Measurements from ENCODE around the gene ETV5. TPM values are rescaled to one million over a fixed set of nuclear protein-coding genes. Genes with fewer than 3 reads are reported as not detected.
"Not testable (repeated sequence)": the region's sequence is repeated elsewhere in the genome, so short reads cannot be mapped to it uniquely, and the experiment has no call there.

Gene ETV5
- total RNA-seq, 1 donor from 2014 or later = 22.9 TPM

- Mint-ChIP-seq H3K4me3 (ENCODE audit: unreplicated experiment) (no peak overlapping the region), H3K27ac (ENCODE audit: unreplicated experiment) (no peak overlapping the region), H3K36me3 (ENCODE audit: low read depth) (no peaks in the 10 kb centered on the region), H3K4me1 (ENCODE audit: low read depth) (no peaks in the 10 kb centered on the region), H3K27me3 (ENCODE audit: low read depth) (no peaks in the 10 kb centered on the region), H3K9me3 (ENCODE audit: low read depth) (peaks cover 2% of the 10 kb centered on the region)
- TF ChIP-seq CTCF (IDR thresholded peaks at IDR 0.05) = no peak
- DNase-seq (ENCODE audit: low spot score) = no peak
These were observed 76.6 kb downstream of the ETV5 start for GRCh38 chr3:186032321-186032720.

GRCh38 chr3:186025993-186026392 is 82.9 kb downstream of the ETV5 start:
- not testable (repeated sequence) for H3K27ac Mint-ChIP-seq (ENCODE audit: unreplicated experiment); H3K9me3 Mint-ChIP-seq (ENCODE audit: low read depth); H3K4me3 Mint-ChIP-seq (ENCODE audit: unreplicated experiment); H3K36me3 Mint-ChIP-seq (ENCODE audit: low read depth); H3K27me3 Mint-ChIP-seq (ENCODE audit: low read depth); DNase-seq (ENCODE audit: low spot score)
- peaks cover 26% of the 10 kb centered on the region for H3K4me1 Mint-ChIP-seq (ENCODE audit: low read depth)

DNA sequence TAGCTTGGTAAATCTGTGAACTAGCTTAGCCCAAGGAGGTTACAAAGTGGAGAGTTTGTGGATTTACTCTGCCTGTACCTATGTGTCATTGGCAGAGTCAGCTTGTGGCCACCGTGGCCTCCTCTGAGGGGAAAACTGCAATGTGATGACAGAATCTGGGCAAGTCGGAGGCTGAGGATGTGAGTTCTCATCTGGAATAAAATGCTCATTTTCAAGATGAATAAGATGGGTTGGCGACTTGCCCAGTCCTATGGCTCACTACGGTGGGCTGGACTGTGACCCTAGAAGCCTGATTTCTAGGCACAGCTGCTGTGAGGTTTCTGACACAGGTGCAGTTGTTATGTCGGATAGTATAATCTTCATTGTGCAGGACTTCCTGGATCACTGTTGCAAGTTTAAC is 83.7 kb downstream of the ETV5 start:
- Mint-ChIP-seq H3K27ac (ENCODE audit: unreplicated experiment) (no peak overlapping the region), H3K27me3 (ENCODE audit: low read depth) (peaks cover 2% of the 10 kb centered on the region), H3K4me1 (ENCODE audit: low read depth) (peaks cover 26% of the 10 kb centered on the region), H3K4me3 (ENCODE audit: unreplicated experiment) (no peak overlapping the region), H3K36me3 (ENCODE audit: low read depth) (no peaks in the 10 kb centered on the region), H3K9me3 (ENCODE audit: low read depth) (no peaks in the 10 kb centered on the region)
- TF ChIP-seq CTCF (IDR thresholded peaks at IDR 0.05) = no peak
- no peak for DNase-seq (ENCODE audit: low spot score)

GRCh38 chr3:186024210-186024609 is 84.7 kb downstream of the ETV5 start:
- no peaks in the 10 kb centered on the region for H3K9me3 Mint-ChIP-seq (ENCODE audit: low read depth)
- no peak overlapping the region for H3K4me3 Mint-ChIP-seq (ENCODE audit: unreplicated experiment)
- no peak for DNase-seq (ENCODE audit: low spot score)
- peak overlapping the region; percentile 57 for H3K27ac Mint-ChIP-seq (ENCODE audit: unreplicated experiment)
- peaks cover 26% of the 10 kb centered on the region for H3K4me1 Mint-ChIP-seq (ENCODE audit: low read depth)
- H3K27me3 Mint-ChIP-seq (ENCODE audit: low read depth) = peaks cover 2% of the 10 kb centered on the region
- no peaks in the 10 kb centered on the region for H3K36me3 Mint-ChIP-seq (ENCODE audit: low read depth)
- TF ChIP-seq CTCF (IDR thresholded peaks at IDR 0.05) = no peak

- Mint-ChIP-seq H3K27me3 (ENCODE audit: low read depth) (peaks cover 2% of the 10 kb centered on the region), H3K4me1 (ENCODE audit: low read depth) (peaks cover 26% of the 10 kb centered on the region), H3K27ac (ENCODE audit: unreplicated experiment) (no peak overlapping the region), H3K36me3 (ENCODE audit: low read depth) (no peaks in the 10 kb centered on the region), H3K4me3 (ENCODE audit: unreplicated experiment) (no peak overlapping the region), H3K9me3 (ENCODE audit: low read depth) (no peaks in the 10 kb centered on the region)
- no peak for DNase-seq (ENCODE audit: low spot score)
- no peak for TF ChIP-seq CTCF (IDR thresholded peaks at IDR 0.05)
These were observed 86.0 kb downstream of the ETV5 start for GRCh38 chr3:186022931-186023330.

GRCh38 chr3:186021673-186022362 is 87.1 kb downstream of the ETV5 start:
- TF ChIP-seq CTCF (IDR thresholded peaks at IDR 0.05) = peak; percentile 8
- Mint-ChIP-seq H3K9me3 (ENCODE audit: low read depth) (no peaks in the 10 kb centered on the region), H3K4me3 (ENCODE audit: unreplicated experiment) (no peak overlapping the region), H3K4me1 (ENCODE audit: low read depth) (peaks cover 26% of the 10 kb centered on the region), H3K27me3 (ENCODE audit: low read depth) (peaks cover 2% of the 10 kb centered on the region), H3K36me3 (ENCODE audit: low read depth) (no peaks in the 10 kb centered on the region), H3K27ac (ENCODE audit: unreplicated experiment) (peak overlapping the region; percentile 69)
- DNase-seq (ENCODE audit: low spot score) = no peak

All from chondrocyte (in vitro differentiated cells).